COLO829 (cell line): ENCODE data around the gene MTG2.
A peak's percentile ranks its signal among the peaks of the same experiment; 100 is the strongest.
"Not testable (repeated sequence)": the region's sequence is repeated elsewhere in the genome, so short reads cannot be mapped to it uniquely, and the experiment has no call there.

Source experiments
- DNase-seq: peaks from one replicate; pipeline ENCODE4 v3.0.0; 2012; ENCODE audit warnings: low spot score

Gene MTG2

GRCh38 chr20:62146019-62146755 lies 36.6 kb upstream of the MTG2 start:
- no peak for DNase-seq

GRCh38 chr20:62147125-62147524 lies 35.7 kb upstream of the MTG2 start:
- DNase-seq = no peak

GRCh38 chr20:62147528-62147927 lies 35.3 kb upstream of the MTG2 start:
- no peak for DNase-seq

- not testable (repeated sequence) for DNase-seq
Measured at GRCh38 chr20:62148383-62148782, 34.4 kb upstream of the MTG2 start.

GRCh38 chr20:62148908-62149314 lies 33.9 kb upstream of the MTG2 start:
- no peak for DNase-seq

GRCh38 chr20:62149532-62150309 lies 33.1 kb upstream of the MTG2 start:
- no peak for DNase-seq

GRCh38 chr20:62150310-62150575 lies 32.6 kb upstream of the MTG2 start:
- DNase-seq = no peak

- no peak for DNase-seq
Measured at GRCh38 chr20:62151225-62151624, 31.6 kb upstream of the MTG2 start.

- no peak for DNase-seq
Measured at GRCh38 chr20:62151835-62152364, 30.9 kb upstream of the MTG2 start.

- no peak for DNase-seq
Measured at GRCh38 chr20:62155428-62156253, 27.2 kb upstream of the MTG2 start.

GRCh38 chr20:62156254-62156556 lies 26.6 kb upstream of the MTG2 start:
- DNase-seq = no peak

- no peak for DNase-seq
Measured at GRCh38 chr20:62156592-62157386, 26.0 kb upstream of the MTG2 start.

- DNase-seq = no peak
Measured at GRCh38 chr20:62157387-62158087, 25.3 kb upstream of the MTG2 start.

GRCh38 chr20:62158088-62158400 lies 24.8 kb upstream of the MTG2 start:
- no peak for DNase-seq

- no peak for DNase-seq
Measured at GRCh38 chr20:62158541-62158940, 24.3 kb upstream of the MTG2 start.

- DNase-seq = no peak
Measured at GRCh38 chr20:62159052-62159451, 23.8 kb upstream of the MTG2 start.

GRCh38 chr20:62159839-62160238 lies 23.0 kb upstream of the MTG2 start:
- no peak for DNase-seq

- no peak for DNase-seq
Measured at GRCh38 chr20:62160253-62160652, 22.6 kb upstream of the MTG2 start.

GRCh38 chr20:62160876-62161275 lies 22.0 kb upstream of the MTG2 start:
- DNase-seq = no peak

- peak; percentile 42 for DNase-seq
Measured at GRCh38 chr20:62161347-62161746, 21.5 kb upstream of the MTG2 start.

GRCh38 chr20:62162765-62163484 lies 19.9 kb upstream of the MTG2 start:
- DNase-seq = no peak
